ENCODE results near the gene ARMC9.
"Not testable (repeated sequence)": the region's sequence is repeated elsewhere in the genome, so short reads cannot be mapped to it uniquely, and the experiment has no call there.

The ARMC9 gene

GRCh38 chr2:231347638-231348037 lies 149.2 kb downstream of the ARMC9 start:
- no peak for FAIRE-seq

DNA sequence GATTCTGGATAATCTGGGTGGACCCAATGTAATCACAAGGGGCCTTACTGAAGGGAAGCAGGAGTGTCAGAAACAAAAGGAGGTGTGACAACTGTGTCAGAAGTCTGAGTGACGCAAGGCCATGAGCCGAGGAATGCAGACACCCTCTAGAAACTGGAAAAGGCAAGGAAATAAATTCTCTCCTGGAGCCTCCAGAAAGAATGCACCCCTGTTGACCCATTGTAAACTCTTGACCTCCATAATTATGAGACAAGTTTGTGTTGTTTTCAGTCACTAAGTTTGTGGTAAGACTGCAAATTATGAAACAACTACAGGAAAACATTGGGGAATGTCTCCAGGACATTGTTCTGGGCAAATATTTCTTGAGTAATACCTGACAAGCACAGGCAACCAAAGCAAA lies 149.7 kb downstream of the ARMC9 start:
- FAIRE-seq = no peak

- FAIRE-seq = no peak
These were observed 150.4 kb downstream of the ARMC9 start for GRCh38 chr2:231348704-231349373.

- FAIRE-seq = not testable (repeated sequence)
These were observed 150.9 kb downstream of the ARMC9 start for GRCh38 chr2:231349374-231349735.

- FAIRE-seq = no peak
These were observed 153.2 kb downstream of the ARMC9 start for GRCh38 chr2:231351648-231352047.

- no peak for FAIRE-seq
These were observed 155.0 kb downstream of the ARMC9 start for GRCh38 chr2:231353469-231353868.

DNA sequence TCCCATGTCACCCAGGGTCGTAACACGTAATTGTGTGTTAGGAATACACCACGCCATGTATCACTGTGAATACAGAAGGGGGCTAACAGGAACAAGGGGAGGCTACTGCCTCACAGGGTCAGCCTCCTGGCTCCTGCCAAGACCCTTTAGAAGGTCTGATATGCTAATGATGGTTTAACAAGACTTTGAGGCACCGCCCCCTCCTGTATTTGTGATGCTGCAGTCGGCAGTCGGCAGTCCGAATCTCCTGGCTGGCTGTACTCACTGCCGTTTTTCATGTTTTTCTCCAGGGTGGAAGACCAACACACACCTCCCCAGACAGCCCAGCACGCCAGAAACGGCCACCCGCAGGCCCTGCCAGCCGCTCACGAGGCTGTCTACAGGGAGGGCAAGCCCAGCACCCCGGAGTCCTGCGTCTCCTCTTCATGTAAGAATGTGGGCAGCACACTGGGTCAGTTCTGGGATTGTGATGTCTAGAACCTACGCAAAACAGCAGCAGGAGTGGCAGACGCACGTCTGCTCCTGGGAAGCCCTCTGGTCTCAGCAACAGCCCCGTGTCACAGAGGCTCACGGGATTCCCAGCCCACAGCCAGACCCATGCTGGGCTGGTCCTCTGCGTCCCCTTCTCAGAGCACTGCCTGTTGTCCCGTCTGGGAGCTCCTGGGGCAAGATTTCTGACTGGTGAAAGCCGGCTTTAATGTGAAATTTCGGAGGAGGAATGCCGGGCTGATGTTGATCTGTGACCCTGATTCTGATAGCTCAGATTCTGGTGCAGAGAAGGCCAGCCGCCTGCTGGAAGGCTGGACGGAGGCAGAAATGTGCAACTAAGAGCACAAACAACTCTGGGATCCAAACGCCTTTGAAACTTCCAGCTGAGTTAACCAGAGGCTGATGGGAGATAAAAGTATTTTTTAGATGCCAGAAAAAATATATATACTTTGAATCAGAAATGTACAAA lies 157.4 kb downstream of the ARMC9 start:
- FAIRE-seq = no peak

GRCh38 chr2:231356466-231356844 lies 158.0 kb downstream of the ARMC9 start:
- FAIRE-seq = no peak

GRCh38 chr2:231357048-231357447 lies 158.6 kb downstream of the ARMC9 start:
- FAIRE-seq = no peak

GRCh38 chr2:231357931-231358330 lies 159.5 kb downstream of the ARMC9 start:
- no peak for FAIRE-seq

GRCh38 chr2:231359441-231359840 lies 161.0 kb downstream of the ARMC9 start:
- FAIRE-seq = no peak

GRCh38 chr2:231359948-231360347 lies 161.5 kb downstream of the ARMC9 start:
- FAIRE-seq = no peak

DNA sequence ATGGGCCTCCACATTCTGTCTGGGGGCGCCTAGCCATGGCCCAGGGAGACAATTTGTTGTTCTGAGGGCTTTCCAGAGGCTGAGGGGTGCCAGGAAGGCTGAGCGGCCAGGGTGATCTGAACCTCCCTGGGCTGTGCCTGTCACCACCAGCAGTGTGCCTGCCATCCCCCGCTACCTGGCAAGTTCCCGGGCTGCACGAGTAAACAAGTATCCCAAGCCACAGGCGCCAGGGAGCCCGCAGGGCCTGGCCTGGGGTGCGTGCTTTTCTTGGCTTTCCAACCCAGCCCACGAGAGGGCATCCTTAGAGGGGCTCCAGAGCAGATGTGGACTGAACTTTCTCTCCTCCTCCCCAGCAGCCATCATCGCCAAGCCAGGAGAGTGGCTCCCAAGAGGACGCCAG lies 162.0 kb downstream of the ARMC9 start:
- FAIRE-seq = no peak

DNA sequence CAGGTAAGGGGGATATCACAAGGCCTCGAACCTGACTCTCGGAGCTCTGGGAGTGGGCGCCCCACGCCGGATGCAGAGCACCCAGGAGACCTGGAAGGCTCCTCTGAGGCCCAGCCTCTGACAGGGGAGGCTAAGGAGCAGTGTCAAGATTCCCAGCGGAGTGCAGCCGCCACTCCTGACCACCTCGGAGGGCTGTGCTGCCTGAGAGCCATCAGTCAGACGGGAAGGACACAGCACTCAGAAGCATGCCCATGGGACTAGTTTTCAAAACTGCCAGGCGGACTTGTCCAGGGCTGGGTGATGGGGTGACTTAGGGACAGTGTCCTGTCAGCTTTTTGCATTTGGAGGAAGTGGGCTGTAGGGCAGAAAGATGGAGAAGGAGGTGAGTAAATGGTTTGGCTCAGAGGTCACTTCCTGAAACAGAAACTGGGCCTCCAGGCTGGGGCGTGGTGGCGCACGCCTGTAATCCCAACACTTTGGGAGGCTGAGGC lies 162.5 kb downstream of the ARMC9 start:
- no peak for FAIRE-seq

DNA sequence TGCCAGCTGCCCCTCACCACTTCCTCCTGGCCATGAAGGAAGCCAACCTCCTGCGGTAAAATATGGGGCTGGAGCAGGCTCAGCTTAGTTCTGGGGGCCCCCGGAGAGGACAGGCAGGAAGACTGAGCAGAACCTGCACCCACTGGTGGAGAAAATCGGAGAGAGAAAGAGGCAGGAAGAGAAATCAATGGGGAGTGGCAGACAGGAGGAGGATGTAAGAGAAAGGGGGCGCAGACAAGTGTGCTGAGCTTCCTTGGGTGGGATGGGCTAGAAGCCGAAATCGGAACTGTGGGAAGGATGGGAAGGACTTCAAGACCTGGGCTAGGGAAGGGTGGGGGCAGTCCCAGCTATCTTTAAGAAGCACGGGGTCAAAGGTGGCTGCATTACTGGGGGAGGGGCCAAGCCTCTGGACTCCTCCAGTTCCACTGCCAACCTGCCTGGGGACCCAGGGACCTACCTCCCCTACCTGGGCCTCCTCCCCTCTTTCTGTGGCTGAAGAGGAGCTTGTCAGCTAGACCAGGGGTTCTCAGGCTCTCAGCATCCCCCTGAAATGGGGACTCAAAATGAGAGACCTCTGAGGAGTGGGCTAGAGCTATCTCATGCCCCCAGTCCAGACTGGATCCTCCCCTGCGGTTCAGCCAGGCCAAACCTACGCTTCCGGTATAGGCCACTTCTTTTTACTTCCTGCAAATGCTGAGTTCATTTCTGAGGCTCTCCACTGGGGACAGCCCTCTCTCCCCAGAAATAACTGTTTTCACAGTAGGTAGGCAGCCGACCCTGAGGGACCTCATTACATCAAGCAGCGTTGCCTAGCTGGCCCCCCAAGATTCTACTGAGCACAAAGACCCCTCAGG lies 163.5 kb downstream of the ARMC9 start:
- no peak for FAIRE-seq

GRCh38 chr2:231362555-231363184 lies 164.2 kb downstream of the ARMC9 start:
- FAIRE-seq = no peak

DNA sequence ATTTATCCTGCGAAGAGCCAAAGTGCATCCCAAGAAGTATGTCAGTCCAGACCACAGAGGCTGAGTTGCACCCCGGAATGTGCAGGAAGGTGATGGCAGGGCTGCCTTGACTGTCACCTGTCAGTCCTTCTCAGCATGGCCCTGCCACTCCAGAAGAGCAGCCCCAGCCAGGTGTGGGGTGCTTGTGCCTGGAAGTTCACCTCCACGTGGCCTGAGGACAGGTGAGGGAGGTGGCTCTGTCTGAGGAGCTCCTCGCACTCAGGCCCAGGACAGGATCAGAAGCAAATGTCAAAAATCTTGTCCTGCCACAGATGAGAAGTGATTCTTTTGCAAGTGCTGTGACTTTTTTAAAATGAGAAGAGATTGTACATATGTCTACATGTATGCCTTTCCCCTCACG lies 165.6 kb downstream of the ARMC9 start:
- FAIRE-seq = no peak

GRCh38 chr2:231364961-231365810 lies 166.8 kb downstream of the ARMC9 start:
- peak; percentile 99 for FAIRE-seq

GRCh38 chr2:231367178-231367577 lies 168.7 kb downstream of the ARMC9 start:
- no peak for FAIRE-seq

- FAIRE-seq = no peak
These were observed 171.4 kb downstream of the ARMC9 start for GRCh38 chr2:231369580-231370428.

DNA sequence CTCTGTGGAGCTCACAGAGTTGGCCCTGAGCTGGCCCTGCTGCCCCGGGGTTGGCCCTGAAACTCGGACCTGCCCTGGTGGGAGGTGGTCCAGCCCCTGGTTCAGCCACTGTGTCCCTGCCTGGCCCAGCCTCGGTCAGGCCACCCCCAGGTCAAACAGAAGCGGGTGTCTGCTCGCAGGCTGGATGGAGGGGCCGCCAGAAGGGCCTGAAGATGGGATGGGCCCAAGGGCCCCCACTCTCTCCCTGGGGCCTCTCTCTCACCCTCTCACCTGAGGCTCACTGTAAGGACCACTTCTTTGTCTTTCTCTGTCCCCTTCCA lies 172.0 kb downstream of the ARMC9 start:
- FAIRE-seq = no peak

All from A204.1 (cell line).